ENCODE results near the gene TIMM44.
"Not testable (repeated sequence)": the region's sequence is repeated elsewhere in the genome, so short reads cannot be mapped to it uniquely, and the experiment has no call there.

DNA sequence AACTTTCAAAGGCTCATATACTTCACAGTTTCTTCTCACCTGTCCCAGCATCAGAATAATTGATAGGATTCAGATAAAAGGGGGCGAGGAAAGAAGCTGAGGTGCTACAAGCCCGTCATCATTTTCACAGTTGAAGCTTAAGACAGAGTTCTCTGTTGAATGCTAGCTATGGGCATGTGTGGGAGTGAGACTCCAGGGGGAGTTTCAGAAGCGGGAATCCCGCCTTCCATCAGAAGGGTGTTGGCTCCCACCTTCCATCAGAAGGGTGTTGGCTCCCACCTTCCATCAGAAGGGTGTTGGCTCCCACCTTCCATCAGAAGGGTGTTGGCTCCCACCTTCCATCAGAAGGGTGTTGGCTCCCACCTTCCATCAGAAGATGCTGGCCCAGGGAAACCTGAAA, 17.6 kb upstream of the TIMM44 start:
- TF ChIP-seq, protein P1, sequence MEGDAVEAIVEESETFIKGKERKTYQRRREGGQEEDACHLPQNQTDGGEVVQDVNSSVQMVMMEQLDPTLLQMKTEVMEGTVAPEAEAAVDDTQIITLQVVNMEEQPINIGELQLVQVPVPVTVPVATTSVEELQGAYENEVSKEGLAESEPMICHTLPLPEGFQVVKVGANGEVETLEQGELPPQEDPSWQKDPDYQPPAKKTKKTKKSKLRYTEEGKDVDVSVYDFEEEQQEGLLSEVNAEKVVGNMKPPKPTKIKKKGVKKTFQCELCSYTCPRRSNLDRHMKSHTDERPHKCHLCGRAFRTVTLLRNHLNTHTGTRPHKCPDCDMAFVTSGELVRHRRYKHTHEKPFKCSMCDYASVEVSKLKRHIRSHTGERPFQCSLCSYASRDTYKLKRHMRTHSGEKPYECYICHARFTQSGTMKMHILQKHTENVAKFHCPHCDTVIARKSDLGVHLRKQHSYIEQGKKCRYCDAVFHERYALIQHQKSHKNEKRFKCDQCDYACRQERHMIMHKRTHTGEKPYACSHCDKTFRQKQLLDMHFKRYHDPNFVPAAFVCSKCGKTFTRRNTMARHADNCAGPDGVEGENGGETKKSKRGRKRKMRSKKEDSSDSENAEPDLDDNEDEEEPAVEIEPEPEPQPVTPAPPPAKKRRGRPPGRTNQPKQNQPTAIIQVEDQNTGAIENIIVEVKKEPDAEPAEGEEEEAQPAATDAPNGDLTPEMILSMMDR (IDR thresholded peaks at IDR 0.05): not testable (repeated sequence)
- not testable (repeated sequence) for TF ChIP-seq POLR2A, POLR2AphosphoS5 (IDR thresholded peaks at IDR 0.05)
